Endodermal cell (in vitro differentiated cells): ENCODE measurements around the gene TCEAL3. TPM values are rescaled to one million over a fixed set of nuclear protein-coding genes. Genes with fewer than 3 reads are reported as not detected.

Experiments used
- DNase-seq: peaks from one replicate; pipeline ENCODE4 v3.0.0-alpha.2; 2017
- H3K27ac ChIP-seq: 2 replicates; pipeline ENCODE4 v1.5.1; 2013; ENCODE audit warnings: mild to moderate bottlenecking, low read depth, low read length, moderate library complexity
- H3K27me3 ChIP-seq: 2 replicates; pipeline ENCODE4 v1.6.1; 2013; ENCODE audit warnings: mild to moderate bottlenecking, low read length, moderate library complexity; ENCODE audit not compliant: insufficient read depth, control insufficient read depth, poor library complexity, severe bottlenecking
- H3K36me3 ChIP-seq: 2 replicates; pipeline ENCODE4 v1.7.0; 2013; ENCODE audit warnings: mild to moderate bottlenecking, low read length, moderate library complexity; ENCODE audit not compliant: control insufficient read depth, insufficient read depth
- H3K4me1 ChIP-seq: one replicate; pipeline ENCODE4 v1.7.0; 2013; ENCODE audit warnings: low read length; ENCODE audit not compliant: control insufficient read depth, insufficient read depth
- H3K4me3 ChIP-seq: 2 replicates; pipeline ENCODE4 v1.5.1; 2013; ENCODE audit warnings: mild to moderate bottlenecking, low read length, moderate library complexity
- H3K9ac ChIP-seq: 2 replicates; pipeline ENCODE4 v1.6.1; 2013; ENCODE audit warnings: mild to moderate bottlenecking, low read length, moderate library complexity; ENCODE audit not compliant: poor library complexity, severe bottlenecking; ENCODE audit errors: extremely low read depth
- H3K9me3 ChIP-seq: 2 replicates; pipeline ENCODE4 v1.6.1; 2013; ENCODE audit warnings: mild to moderate bottlenecking, low read length, moderate library complexity; ENCODE audit not compliant: control insufficient read depth
- H3K27ac Mint-ChIP-seq: 2 replicates; pipeline ENCODE4 v1.8.0; 2020; ENCODE audit warnings: mixed read lengths
- H3K27me3 Mint-ChIP-seq: 2 replicates; pipeline ENCODE4 v1.8.0; 2021; ENCODE audit warnings: mild to moderate bottlenecking, mixed read lengths; ENCODE audit not compliant: insufficient read depth
- H3K36me3 Mint-ChIP-seq: 2 replicates; pipeline ENCODE4 v1.8.0; 2020; ENCODE audit warnings: low read depth, mixed read lengths
- H3K4me1 Mint-ChIP-seq: 2 replicates; pipeline ENCODE4 v1.8.0; 2020; ENCODE audit warnings: mixed read lengths
- H3K4me3 Mint-ChIP-seq: 2 replicates; pipeline ENCODE4 v1.8.0; 2020; ENCODE audit warnings: mild to moderate bottlenecking, moderate library complexity, mixed read lengths
- H3K9me3 Mint-ChIP-seq: 2 replicates; pipeline ENCODE4 v1.8.0; 2020; ENCODE audit warnings: mild to moderate bottlenecking, mixed read lengths
- WGBS, 2 experiments: methylation state at CpG; one replicate each; pipeline versions ENCODE4 v1.1.5 to v1.1.7; 2013; ENCODE audit warnings: missing lambda C conversion rate in 2 of 2, mixed read lengths in 1 of 2; ENCODE audit not compliant: insufficient coverage in 1 of 2, insufficient read length in 1 of 2; 5-methylcytosine and 5-hydroxymethylcytosine counted together
- total RNA-seq, 2 donors: library from RNA; stranded (reverse); fragmentation: NEBNext Ultra II Directional in 1 of 2; extraction: Animal tissue kit (Norgen Biotek cat#: 25700) in 1 of 2; gene quantifications; 2 replicates in 1 of 2; 3 replicates in 1 of 2; pipeline ENCODE4 v1.2.1, GENCODE V29; 2021
- TF ChIP-seq, protein P1 (sequence below): fragments of 200-600 bp; sonication (generic); conservative IDR thresholded peaks from 2 replicates; pipeline ENCODE4 v1.5.0; 2021; ENCODE audit warnings: antibody characterized with exemption, mild to moderate bottlenecking

TCEAL3 gene
- total RNA-seq, 2 donors from 2014 or later = 9.2 to 11.0 TPM

DNA sequence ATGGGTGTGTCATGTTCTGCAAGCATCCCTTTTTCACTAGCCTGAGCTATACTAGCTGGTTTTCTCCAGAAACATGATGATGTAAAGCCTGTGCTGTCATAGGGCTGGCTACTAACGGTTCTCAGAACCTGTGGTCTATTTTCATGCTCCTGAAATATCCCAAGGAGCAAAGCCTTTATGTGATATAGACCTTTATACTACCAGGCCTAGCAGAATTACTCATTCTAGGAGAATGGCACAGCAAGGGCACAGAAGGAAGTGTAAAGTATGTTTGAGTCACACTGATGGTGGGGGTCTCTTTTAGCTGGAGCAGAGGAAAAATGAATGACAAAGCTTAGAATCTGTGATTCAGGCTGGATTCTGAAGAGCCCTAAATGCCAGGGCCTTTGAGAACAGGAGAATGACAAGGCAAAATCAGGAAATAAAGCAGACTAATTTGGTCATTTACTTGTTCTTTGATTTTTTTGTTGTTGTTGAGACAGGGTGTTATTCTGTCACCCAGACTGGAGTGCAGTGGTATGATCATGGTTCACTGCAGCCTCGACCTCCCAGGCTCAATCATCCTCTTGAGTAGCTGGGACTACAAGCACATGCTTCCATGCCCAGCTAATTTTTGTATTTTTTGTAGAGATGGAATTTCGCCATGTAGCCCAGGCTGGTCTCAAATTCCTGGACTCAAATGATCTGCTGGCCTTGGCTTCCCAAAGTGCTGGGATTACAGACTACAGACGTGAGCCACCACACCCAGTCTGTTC lies 32.8 kb downstream of the TCEAL3 start:
- H3K4me1 ChIP-seq = peaks cover 7% of the 10 kb centered on the region
- TF ChIP-seq, protein P1, sequence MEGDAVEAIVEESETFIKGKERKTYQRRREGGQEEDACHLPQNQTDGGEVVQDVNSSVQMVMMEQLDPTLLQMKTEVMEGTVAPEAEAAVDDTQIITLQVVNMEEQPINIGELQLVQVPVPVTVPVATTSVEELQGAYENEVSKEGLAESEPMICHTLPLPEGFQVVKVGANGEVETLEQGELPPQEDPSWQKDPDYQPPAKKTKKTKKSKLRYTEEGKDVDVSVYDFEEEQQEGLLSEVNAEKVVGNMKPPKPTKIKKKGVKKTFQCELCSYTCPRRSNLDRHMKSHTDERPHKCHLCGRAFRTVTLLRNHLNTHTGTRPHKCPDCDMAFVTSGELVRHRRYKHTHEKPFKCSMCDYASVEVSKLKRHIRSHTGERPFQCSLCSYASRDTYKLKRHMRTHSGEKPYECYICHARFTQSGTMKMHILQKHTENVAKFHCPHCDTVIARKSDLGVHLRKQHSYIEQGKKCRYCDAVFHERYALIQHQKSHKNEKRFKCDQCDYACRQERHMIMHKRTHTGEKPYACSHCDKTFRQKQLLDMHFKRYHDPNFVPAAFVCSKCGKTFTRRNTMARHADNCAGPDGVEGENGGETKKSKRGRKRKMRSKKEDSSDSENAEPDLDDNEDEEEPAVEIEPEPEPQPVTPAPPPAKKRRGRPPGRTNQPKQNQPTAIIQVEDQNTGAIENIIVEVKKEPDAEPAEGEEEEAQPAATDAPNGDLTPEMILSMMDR = no peak
- no peak overlapping the region for H3K9ac ChIP-seq
- no peak overlapping the region for H3K27ac ChIP-seq
- H3K4me3 ChIP-seq = no peak overlapping the region
- Mint-ChIP-seq H3K27ac (no peak overlapping the region), H3K36me3 (no peaks in the 10 kb centered on the region), H3K4me3 (no peak overlapping the region), H3K4me1 (peaks cover 14% of the 10 kb centered on the region), H3K9me3 (no peaks in the 10 kb centered on the region), H3K27me3 (peaks cover 22% of the 10 kb centered on the region)
- no peaks in the 10 kb centered on the region for H3K36me3 ChIP-seq
- DNase-seq = no peak
- H3K9me3 ChIP-seq = no peaks in the 10 kb centered on the region
- WGBS, 2 experiments = 77 to 80% methylated on average over 2 to 4 of the region's 4 CpGs
- no peaks in the 10 kb centered on the region for H3K27me3 ChIP-seq

DNA sequence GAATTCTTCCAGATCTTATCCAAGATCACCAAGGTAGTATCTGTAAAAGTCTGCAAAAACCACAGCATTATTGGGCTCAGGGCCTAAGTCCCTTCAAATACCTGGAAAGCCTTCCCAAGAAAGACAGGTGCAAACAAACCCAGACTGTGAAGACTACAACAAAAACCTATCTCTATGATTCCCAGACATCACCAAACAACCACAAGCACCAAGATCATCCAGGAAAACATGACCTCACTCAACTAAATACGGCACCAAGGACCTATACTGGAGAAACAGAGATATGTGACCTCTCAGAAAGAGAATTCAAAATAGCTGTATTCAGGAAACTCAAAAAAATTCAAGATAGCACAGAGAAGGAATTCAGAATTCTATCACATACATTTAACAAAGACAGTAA lies 36.4 kb downstream of the TCEAL3 start:
- TF ChIP-seq, protein P1 = no peak
- H3K9me3 Mint-ChIP-seq = peaks cover 4% of the 10 kb centered on the region
- H3K9me3 ChIP-seq = no peaks in the 10 kb centered on the region
- H3K4me1 ChIP-seq = peaks cover 7% of the 10 kb centered on the region
- H3K4me1 Mint-ChIP-seq = peaks cover 13% of the 10 kb centered on the region
- WGBS, 2 experiments = 100% methylated on average over 1 of the region's 1 CpG; no CpG with 5 or more reads in 1 of the 2 experiments
- no peak for DNase-seq
- no peaks in the 10 kb centered on the region for H3K36me3 Mint-ChIP-seq
- H3K4me3 ChIP-seq = no peak overlapping the region
- H3K27me3 ChIP-seq = no peaks in the 10 kb centered on the region
- no peaks in the 10 kb centered on the region for H3K36me3 ChIP-seq
- H3K9ac ChIP-seq = no peak overlapping the region
- peaks cover 26% of the 10 kb centered on the region for H3K27me3 Mint-ChIP-seq
- H3K27ac Mint-ChIP-seq = no peak overlapping the region
- no peak overlapping the region for H3K27ac ChIP-seq
- no peak overlapping the region for H3K4me3 Mint-ChIP-seq

DNA sequence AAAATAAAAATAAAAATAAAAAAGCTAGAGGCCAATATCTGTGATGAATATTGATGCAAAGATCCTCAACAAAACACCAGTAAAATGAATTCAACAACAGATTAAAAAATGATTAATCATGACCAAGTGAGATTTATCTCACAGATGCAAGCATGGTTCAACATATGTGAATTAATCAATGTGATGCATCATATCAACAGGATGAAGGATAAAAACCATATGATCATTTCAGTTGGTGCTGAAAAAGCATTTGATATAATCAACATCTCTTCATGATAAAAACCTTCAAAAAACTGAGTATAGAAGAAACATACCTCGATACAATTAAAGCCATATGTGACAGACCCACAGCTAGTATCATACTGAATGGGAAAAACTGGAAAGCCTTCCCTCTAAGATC lies 39.9 kb downstream of the TCEAL3 start:
- Mint-ChIP-seq H3K27ac (no peak overlapping the region), H3K36me3 (no peaks in the 10 kb centered on the region), H3K9me3 (peaks cover 4% of the 10 kb centered on the region), H3K4me3 (no peak overlapping the region), H3K4me1 (peaks cover 7% of the 10 kb centered on the region), H3K27me3 (peaks cover 17% of the 10 kb centered on the region)
- H3K9ac ChIP-seq = no peak overlapping the region
- H3K36me3 ChIP-seq = no peaks in the 10 kb centered on the region
- H3K27ac ChIP-seq = no peak overlapping the region
- 71% methylated on average over 1 of the region's 1 CpG; no CpG with 5 or more reads in 1 of the 2 experiments for WGBS, 2 experiments
- H3K4me1 ChIP-seq = peaks cover 4% of the 10 kb centered on the region
- DNase-seq = no peak
- TF ChIP-seq, protein P1 = no peak
- H3K9me3 ChIP-seq = no peaks in the 10 kb centered on the region
- no peaks in the 10 kb centered on the region for H3K27me3 ChIP-seq
- H3K4me3 ChIP-seq = no peak overlapping the region
